ENCODE data around the gene DNMT1.

DNA sequence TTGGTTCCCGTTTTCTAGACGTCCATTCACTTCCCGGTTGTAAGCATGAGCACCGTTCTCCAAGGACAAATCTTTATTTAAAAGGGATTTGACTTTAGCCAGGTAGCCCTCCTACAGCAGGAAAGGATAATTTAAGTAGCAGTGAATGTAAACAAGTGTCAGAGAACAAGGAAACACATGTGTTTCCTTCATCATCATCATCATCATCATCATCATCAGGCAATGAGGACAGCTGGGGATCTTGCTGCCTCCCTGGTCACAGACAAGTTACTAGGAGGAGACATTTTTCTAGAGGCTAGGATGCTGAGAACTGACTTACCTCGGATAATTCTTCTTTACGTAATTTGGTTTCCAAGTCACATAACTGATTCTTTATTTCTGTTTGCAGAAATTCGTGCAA, 14.3 kb downstream of the DNMT1 start:
- TF ChIP-seq, protein P1, sequence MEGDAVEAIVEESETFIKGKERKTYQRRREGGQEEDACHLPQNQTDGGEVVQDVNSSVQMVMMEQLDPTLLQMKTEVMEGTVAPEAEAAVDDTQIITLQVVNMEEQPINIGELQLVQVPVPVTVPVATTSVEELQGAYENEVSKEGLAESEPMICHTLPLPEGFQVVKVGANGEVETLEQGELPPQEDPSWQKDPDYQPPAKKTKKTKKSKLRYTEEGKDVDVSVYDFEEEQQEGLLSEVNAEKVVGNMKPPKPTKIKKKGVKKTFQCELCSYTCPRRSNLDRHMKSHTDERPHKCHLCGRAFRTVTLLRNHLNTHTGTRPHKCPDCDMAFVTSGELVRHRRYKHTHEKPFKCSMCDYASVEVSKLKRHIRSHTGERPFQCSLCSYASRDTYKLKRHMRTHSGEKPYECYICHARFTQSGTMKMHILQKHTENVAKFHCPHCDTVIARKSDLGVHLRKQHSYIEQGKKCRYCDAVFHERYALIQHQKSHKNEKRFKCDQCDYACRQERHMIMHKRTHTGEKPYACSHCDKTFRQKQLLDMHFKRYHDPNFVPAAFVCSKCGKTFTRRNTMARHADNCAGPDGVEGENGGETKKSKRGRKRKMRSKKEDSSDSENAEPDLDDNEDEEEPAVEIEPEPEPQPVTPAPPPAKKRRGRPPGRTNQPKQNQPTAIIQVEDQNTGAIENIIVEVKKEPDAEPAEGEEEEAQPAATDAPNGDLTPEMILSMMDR (IDR thresholded peaks at IDR 0.05), result no peak
- TF ChIP-seq POLR2A (IDR thresholded peaks at IDR 0.05), result no peak

Data from esophagus squamous epithelium (tissue), 4 donors.